Muscle of leg (tissue), 16 donors: Measurements from ENCODE around the gene POTEI. TPM values are rescaled to one million over a fixed set of nuclear protein-coding genes. Genes with fewer than 3 reads are reported as not detected.
"Not testable (repeated sequence)": the region's sequence is repeated elsewhere in the genome, so short reads cannot be mapped to it uniquely, and the experiment has no call there.

Experiments
- DNase-seq: peaks from one replicate; pipeline ENCODE4 v3.0.0; 2013
- H3K27ac ChIP-seq: one replicate; pipeline ENCODE4 v1.5.1; 2013; ENCODE audit warnings: mild to moderate bottlenecking, low read length, control low read depth
- H3K27me3 ChIP-seq: one replicate; pipeline ENCODE4 v1.6.1; 2013; ENCODE audit warnings: low read length; ENCODE audit not compliant: control insufficient read depth, insufficient read depth
- H3K36me3 ChIP-seq: one replicate; pipeline ENCODE4 v1.6.1; 2013; ENCODE audit warnings: low read length; ENCODE audit not compliant: control insufficient read depth, insufficient read depth
- H3K4me1 ChIP-seq: one replicate; pipeline ENCODE4 v1.6.1; 2013; ENCODE audit warnings: low read length; ENCODE audit not compliant: control insufficient read depth, insufficient read depth
- H3K4me3 ChIP-seq: one replicate; pipeline ENCODE4 v1.5.1; 2013; ENCODE audit warnings: low read length, control low read depth
- H3K9me3 ChIP-seq: replicated peaks from 2 replicates; pipeline ENCODE4 v1.6.1; 2013; ENCODE audit warnings: low read depth, low read length; ENCODE audit not compliant: control insufficient read depth
- WGBS: methylation state at CpG from one replicate; pipeline ENCODE4 v1.1.5; 2013; ENCODE audit warnings: missing lambda C conversion rate; ENCODE audit not compliant: insufficient coverage; 5-methylcytosine and 5-hydroxymethylcytosine counted together
- long read RNA-seq, 11 donors: transcript quantifications; one replicate each; lab custom pipeline, GENCODE V29; 2026
- polyA plus RNA-seq, 8 donors: library from polyadenylated mRNA; unstranded; fragments of 120-200 nt; gene quantifications; one replicate each; pipeline versions ENCODE4 v1.2.1 to v1.2.3, GENCODE V29; 2013; ENCODE audit warnings: inconsistent platforms in 1 of 8, low replicate concordance in 1 of 8; ENCODE audit not compliant: insufficient read length in 8 of 8, insufficient read depth in 1 of 8
- total RNA-seq: library from RNA; stranded (reverse); fragments of 120-200 nt; gene quantifications from one replicate; pipeline ENCODE4 v1.2.4, GENCODE V29; 2013

The POTEI gene
- total RNA-seq = not detected
- under 1 TPM in 7 of 8 donors, not detected in 1; 0.04 to 0.14 (median 0.07) TPM for polyA plus RNA-seq
- long read RNA-seq, donor 1 = 0 reads
- long read RNA-seq, donor 2 = 0 reads
- long read RNA-seq, donor 3 = 0 reads
- long read RNA-seq, donor 4 = 0 reads
- long read RNA-seq, donor 5 = 0 reads
- long read RNA-seq, donor 6 = 0 reads
- long read RNA-seq, donor 7 = 0 reads
- long read RNA-seq, donor 8 = 0 reads
- long read RNA-seq, donor 9 = 0 reads
- long read RNA-seq, donor 10 = 0 reads
- long read RNA-seq, donor 11 = 0 reads

DNA sequence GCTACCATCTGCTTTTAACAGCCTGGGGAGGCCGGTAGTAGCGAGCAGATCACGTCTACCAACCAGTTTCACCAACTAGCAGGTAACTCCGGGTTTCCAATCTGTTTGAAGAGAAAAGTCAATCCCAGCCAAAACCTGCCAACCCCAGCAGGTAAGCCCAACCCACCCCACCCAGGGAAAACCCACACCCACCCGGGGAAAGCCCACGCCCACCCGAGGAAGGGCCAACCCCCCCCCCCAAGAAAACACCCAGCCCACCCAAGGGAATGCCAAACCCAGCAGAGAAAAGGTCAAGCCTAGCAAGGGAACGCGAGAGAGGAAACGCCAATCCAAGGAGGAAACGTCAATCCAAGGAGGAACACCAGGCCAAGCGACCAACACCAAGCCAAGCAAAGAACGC lies at the start of gene POTEI:
Gene POTEI, minus strand, starts transcription at position 101 of the 400 bp plus-strand sequence. Its CDS starts 93 bp downstream, at position 8.
- not testable (repeated sequence) for H3K27me3 ChIP-seq, H3K4me1 ChIP-seq, H3K9me3 ChIP-seq, DNase-seq, H3K36me3 ChIP-seq, H3K4me3 ChIP-seq, H3K27ac ChIP-seq
- WGBS = no CpG with 5 or more reads among the region's 13 CpGs

DNA sequence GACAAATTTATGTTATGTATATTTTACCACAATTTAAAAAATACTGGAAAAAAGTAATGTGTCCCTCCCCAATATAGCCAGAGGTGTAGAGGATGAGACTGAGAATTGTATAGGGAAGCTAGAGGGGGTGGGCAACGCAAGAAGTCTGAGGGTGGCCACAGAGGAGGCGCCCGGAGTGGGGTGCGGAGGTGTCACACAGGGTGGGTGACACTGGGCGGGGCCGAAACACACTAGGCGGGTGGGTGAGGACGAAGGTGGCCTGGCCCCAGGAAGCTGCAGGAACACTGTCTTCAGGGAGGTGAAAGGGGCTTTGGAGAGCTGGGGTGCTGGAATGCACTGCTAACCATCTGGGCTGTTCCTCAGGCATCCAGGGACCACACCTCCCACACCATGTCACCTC lies 47.3 kb upstream of the POTEI start:
- H3K27ac ChIP-seq, H3K4me1 ChIP-seq: not testable (repeated sequence)
- WGBS = no CpG with 5 or more reads among the region's 8 CpGs

DNA sequence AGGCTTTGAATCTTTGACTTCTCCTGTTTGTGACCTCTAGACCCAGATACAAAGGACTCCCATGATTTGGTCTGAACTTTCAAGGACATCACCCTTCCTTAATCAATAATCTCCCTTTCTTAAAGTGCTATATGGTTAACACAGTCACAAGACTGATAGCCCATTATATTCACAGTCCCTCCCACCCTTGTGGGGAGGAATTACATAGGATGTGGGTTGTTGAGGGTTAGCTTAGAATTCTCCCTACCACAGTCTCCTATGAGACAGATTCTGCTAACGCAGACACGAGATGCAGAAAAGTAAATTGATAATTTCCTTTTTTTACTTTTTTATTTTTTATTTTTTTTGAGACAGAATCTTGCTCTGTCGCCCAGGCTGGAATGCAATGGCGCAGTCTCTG lies 45.0 kb upstream of the POTEI start:
- WGBS = no CpG with 5 or more reads among the region's 4 CpGs
- H3K9me3 ChIP-seq, H3K36me3 ChIP-seq, H3K27ac ChIP-seq, H3K4me3 ChIP-seq, DNase-seq, H3K27me3 ChIP-seq, H3K4me1 ChIP-seq: not testable (repeated sequence)

More for the DNA sequence above, 47.3 kb upstream of the POTEI start:
- H3K9me3 ChIP-seq, H3K27me3 ChIP-seq, H3K4me3 ChIP-seq, DNase-seq, H3K36me3 ChIP-seq: not testable (repeated sequence)

DNA sequence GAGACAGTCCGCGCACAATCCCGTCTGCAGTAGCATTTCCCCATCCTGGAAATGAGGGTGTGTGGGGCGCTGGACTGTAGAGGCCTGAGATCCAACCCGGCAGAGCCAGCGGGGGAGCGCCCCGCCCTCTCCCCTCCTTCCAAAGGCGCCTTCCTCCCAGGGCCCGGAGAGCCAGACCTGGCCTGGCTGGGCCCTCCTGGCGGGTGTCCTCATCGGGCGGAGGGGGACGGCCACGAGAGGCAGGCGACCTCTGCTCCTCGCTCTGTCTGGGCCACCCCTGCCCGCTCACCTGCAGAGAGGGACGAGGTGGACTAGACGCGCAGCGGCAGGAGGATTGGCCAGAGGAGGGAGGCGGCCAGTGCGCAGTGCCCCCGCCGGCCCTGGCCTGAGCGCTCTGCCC lies 40.3 kb upstream of the POTEI start:
- not testable (repeated sequence) for H3K27ac ChIP-seq, H3K4me1 ChIP-seq, H3K36me3 ChIP-seq, H3K9me3 ChIP-seq, H3K27me3 ChIP-seq, DNase-seq, H3K4me3 ChIP-seq
- WGBS = no CpG with 5 or more reads among the region's 27 CpGs

DNA sequence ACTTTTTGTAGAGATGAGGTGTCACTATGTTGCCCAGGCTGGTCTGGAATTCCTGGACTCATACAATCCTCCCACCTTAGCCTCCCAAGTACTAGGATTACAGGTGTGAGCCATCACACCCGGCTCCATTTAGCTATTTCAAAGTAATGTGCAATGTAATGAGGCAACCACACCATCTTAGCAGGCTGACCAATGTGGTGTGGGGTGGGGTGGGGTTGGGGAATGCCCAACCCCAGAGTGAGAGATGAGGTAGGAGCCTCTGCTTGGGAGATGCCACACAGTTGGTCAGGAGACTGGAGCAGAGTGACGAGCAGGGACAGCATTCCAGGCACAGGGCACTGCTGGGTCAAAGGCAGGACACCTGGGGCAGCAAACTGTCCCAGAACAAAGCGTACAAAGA lies 39.3 kb upstream of the POTEI start:
- not testable (repeated sequence) for H3K36me3 ChIP-seq, H3K4me3 ChIP-seq, H3K27me3 ChIP-seq, H3K9me3 ChIP-seq, H3K27ac ChIP-seq, H3K4me1 ChIP-seq, DNase-seq
- WGBS = no CpG with 5 or more reads among the region's 3 CpGs

DNA sequence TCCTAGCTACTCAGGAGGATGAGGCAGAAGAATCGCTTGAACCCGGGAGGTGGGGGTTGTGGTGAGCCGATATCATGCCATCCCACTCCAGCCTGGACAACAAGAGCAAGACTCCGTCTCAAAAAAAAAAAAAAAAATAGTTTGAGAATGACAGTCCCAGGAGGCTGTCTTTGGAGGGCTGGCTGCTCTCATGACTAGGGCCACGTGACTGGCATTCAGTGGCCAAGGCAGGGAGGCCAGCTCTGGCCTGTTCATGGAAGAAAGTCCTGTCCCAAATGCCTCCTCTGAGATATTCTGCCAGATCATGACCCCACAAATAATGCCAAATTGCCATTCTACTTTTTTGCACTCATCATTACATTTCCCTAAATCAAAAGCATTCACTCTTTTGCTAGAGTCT lies 35.9 kb upstream of the POTEI start:
- H3K36me3 ChIP-seq, H3K27ac ChIP-seq, H3K9me3 ChIP-seq, H3K4me1 ChIP-seq, H3K4me3 ChIP-seq, H3K27me3 ChIP-seq, DNase-seq: not testable (repeated sequence)
- WGBS = no CpG with 5 or more reads among the region's 5 CpGs

DNA sequence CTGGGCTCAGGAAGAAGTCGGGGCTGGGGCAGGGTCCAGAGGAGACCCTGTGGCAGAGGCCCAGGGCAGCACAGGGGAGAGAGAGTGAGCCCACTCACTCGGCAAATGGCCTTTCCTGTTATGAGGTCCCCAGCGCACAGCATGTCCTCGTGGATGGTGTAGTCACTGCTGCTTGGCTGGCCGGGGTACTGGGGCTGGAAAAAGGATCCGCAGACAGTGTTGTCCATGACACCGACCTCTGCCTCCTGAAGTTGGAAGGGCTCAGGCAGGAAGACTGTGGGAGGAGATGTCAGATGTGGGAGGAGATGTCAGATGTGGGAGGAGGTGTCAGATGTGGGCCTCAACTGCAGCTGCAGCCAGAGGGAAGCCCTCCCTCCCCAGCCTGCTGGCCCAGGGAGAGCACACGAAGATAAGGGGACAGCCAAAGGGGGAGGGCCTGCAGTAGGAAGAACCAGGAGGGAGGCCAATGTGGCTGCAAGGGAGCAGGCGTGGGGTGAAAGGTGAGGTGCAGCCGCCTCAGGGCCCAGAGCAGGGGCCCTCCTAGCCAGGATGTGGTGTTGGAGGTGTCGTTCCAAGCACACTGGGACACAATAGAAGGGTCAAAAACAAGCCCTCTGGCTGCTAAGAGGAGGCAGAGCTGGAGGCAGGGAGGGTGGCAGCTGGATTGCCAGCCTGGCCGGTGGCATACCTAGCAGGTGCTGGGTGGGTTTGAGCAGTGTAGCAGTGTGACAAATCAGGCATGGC lies 34.8 kb upstream of the POTEI start:
- H3K36me3 ChIP-seq, H3K4me1 ChIP-seq, DNase-seq, H3K27ac ChIP-seq, H3K9me3 ChIP-seq, H3K27me3 ChIP-seq, H3K4me3 ChIP-seq: not testable (repeated sequence)
- WGBS = no CpG with 5 or more reads among the region's 12 CpGs

DNA sequence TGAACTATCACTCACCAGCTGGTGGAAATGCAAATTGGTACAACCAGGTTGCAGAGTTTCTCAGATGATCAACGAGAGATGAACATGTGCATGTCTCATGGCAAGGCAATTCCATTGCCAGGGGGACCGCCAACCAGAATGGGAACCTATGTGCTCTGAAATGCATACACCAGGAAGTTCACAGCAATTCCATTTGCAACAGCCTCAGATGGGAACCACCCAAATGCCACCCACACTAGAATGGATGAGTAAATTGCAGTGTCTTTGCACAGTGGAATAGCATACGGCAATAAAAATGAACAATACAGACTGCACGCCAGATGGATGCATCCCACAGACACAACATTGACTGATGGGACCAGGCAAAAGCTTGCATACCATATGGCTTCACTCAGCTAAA lies 33.7 kb upstream of the POTEI start:
- not testable (repeated sequence) for H3K36me3 ChIP-seq, H3K27ac ChIP-seq, H3K27me3 ChIP-seq, H3K4me1 ChIP-seq, H3K4me3 ChIP-seq, DNase-seq, H3K9me3 ChIP-seq
- WGBS = no CpG with 5 or more reads among the region's 4 CpGs

DNA sequence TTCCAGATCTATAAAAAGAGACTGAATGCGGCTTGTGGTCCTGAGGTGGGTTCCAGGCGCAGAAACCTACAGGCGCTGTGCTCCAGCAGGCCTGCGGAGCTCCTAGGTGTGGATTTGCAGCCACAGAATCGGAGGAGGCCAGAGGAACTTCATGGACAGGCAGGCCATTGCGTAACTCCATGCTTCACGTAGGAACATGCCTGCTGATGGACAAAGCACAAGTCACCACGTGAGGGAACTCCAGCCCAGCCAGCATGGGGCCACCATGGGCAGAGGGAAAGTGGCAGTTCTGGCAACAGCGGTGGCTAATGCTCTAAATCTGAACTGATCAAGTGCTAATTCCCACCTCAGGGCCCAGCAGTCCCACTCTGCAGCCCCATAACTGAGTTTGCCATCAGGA lies 29.1 kb upstream of the POTEI start:
- not testable (repeated sequence) for H3K4me1 ChIP-seq, H3K4me3 ChIP-seq, H3K9me3 ChIP-seq, H3K36me3 ChIP-seq, H3K27ac ChIP-seq, H3K27me3 ChIP-seq, DNase-seq
- no CpG with 5 or more reads among the region's 9 CpGs for WGBS

DNA sequence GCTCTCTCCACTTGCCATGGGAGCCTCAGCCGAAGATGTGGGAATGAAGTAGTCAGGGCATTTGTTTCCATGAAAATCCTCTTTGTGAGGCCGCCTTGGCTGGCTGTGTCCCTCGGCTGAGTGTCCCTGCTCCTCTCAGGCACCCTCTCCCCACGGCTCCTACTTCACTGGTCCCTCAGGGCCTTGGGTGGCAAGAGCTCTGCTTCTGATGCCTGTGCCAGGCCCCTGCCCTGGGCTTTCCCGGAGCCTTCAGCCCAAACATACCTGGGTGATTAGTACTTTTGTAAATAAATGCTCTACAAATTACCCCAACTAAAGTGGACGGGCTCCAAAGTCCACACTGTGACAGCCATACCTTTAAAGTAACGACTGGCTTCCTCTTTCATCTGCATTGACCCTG lies 27.5 kb upstream of the POTEI start:
- no CpG with 5 or more reads among the region's 7 CpGs for WGBS
- not testable (repeated sequence) for DNase-seq

More for the DNA sequence above, 27.5 kb upstream of the POTEI start:
- H3K9me3 ChIP-seq, H3K27me3 ChIP-seq, H3K4me1 ChIP-seq, H3K36me3 ChIP-seq, H3K27ac ChIP-seq, H3K4me3 ChIP-seq: not testable (repeated sequence)
